ENCODE results near the gene BCAS1. TPM values are rescaled to one million over a fixed set of nuclear protein-coding genes. Genes with fewer than 3 reads are reported as not detected.

The BCAS1 gene
- total RNA-seq, 4 donors from 2014 or later: not detected

- no peak for TF ChIP-seq CTCF (IDR thresholded peaks at IDR 0.05; ENCODE audit: low read depth)
Observed at GRCh38 chr20:54040531-54040930, 29.9 kb downstream of the BCAS1 start.

- peak; percentile 66 for TF ChIP-seq CTCF (IDR thresholded peaks at IDR 0.05; ENCODE audit: low read depth)
Observed at GRCh38 chr20:54038961-54039360, 31.4 kb downstream of the BCAS1 start.

GRCh38 chr20:54037525-54037924, 32.9 kb downstream of the BCAS1 start:
- TF ChIP-seq CTCF (IDR thresholded peaks at IDR 0.05; ENCODE audit: low read depth): no peak

GRCh38 chr20:54029643-54030042, 40.8 kb downstream of the BCAS1 start:
- no peak for TF ChIP-seq CTCF (IDR thresholded peaks at IDR 0.05; ENCODE audit: low read depth)

- TF ChIP-seq CTCF (IDR thresholded peaks at IDR 0.05; ENCODE audit: low read depth): no peak
Observed at GRCh38 chr20:54029176-54029575, 41.2 kb downstream of the BCAS1 start.

GRCh38 chr20:54028276-54029011, 42.0 kb downstream of the BCAS1 start:
- TF ChIP-seq CTCF (IDR thresholded peaks at IDR 0.05; ENCODE audit: low read depth): no peak

- no peak for TF ChIP-seq CTCF (IDR thresholded peaks at IDR 0.05; ENCODE audit: low read depth)
Observed at GRCh38 chr20:54027704-54028103, 42.7 kb downstream of the BCAS1 start.

All from subcutaneous adipose tissue (tissue), 4 donors.